NOMO-1 (cell line): Measurements from ENCODE around the gene AANAT.

Experiments used
- DNase-seq, 2 experiments: peaks; one replicate each; lab custom pipeline; 2025; ENCODE audit not compliant: unreplicated experiment in 2 of 2; lab: John Stamatoyannopoulos, UW

AANAT gene

GRCh38 chr17:76485569-76485968 is 18.2 kb downstream of the AANAT start:
- peak in 1 of 2 experiments; percentile 10 for DNase-seq

- DNase-seq = no peak
Observed at GRCh38 chr17:76487451-76488192, 20.2 kb downstream of the AANAT start.

- DNase-seq = no peak
Observed at GRCh38 chr17:76490112-76490710, 22.8 kb downstream of the AANAT start.

- no peak for DNase-seq
Observed at GRCh38 chr17:76491271-76492122, 24.1 kb downstream of the AANAT start.

- DNase-seq = no peak
Observed at GRCh38 chr17:76492123-76492988, 25.0 kb downstream of the AANAT start.

GRCh38 chr17:76492989-76493501 is 25.6 kb downstream of the AANAT start:
- peak; percentile 94 to 95 for DNase-seq

GRCh38 chr17:76493505-76494167 is 26.2 kb downstream of the AANAT start:
- no peak for DNase-seq

- no peak for DNase-seq
Observed at GRCh38 chr17:76495663-76496400, 28.4 kb downstream of the AANAT start.

- no peak for DNase-seq
Observed at GRCh38 chr17:76496464-76496863, 29.1 kb downstream of the AANAT start.

GRCh38 chr17:76497699-76497978 is 30.2 kb downstream of the AANAT start:
- no peak for DNase-seq

GRCh38 chr17:76497979-76498875 is 30.8 kb downstream of the AANAT start:
- no peak for DNase-seq

GRCh38 chr17:76498876-76499251 is 31.5 kb downstream of the AANAT start:
- DNase-seq = no peak

- DNase-seq = no peak
Observed at GRCh38 chr17:76499267-76499667, 31.9 kb downstream of the AANAT start.

GRCh38 chr17:76500074-76500746 is 32.8 kb downstream of the AANAT start:
- DNase-seq = peak in 1 of 2 experiments; percentile 55

GRCh38 chr17:76500747-76501017 is 33.3 kb downstream of the AANAT start:
- peak in 1 of 2 experiments; percentile 13 for DNase-seq

GRCh38 chr17:76501018-76501826 is 33.8 kb downstream of the AANAT start, which contains the start of gene RHBDF2:
RHBDF2 (minus strand) TSS chr17:76501423; CDS start chr17:76481524, 19,899 bp downstream.
- DNase-seq = peak; percentile 73 to 81

GRCh38 chr17:76501827-76502307 is 34.5 kb downstream of the AANAT start:
- no peak for DNase-seq
